Kidney capillary endothelial cell (primary cell): ENCODE results near the gene UBASH3B.
A peak's percentile ranks its signal among the peaks of the same experiment; 100 is the strongest.
"Not testable (repeated sequence)": the region's sequence is repeated elsewhere in the genome, so short reads cannot be mapped to it uniquely, and the experiment has no call there.

Experiments used
- DNase-seq: peaks from one replicate; pipeline ENCODE4 v3.0.0-alpha.2; 2018; ENCODE audit warnings: low spot score

Gene UBASH3B

GRCh38 chr11:122813894-122814270, 158.4 kb downstream of the UBASH3B start:
- DNase-seq: no peak

GRCh38 chr11:122814401-122814800, 158.9 kb downstream of the UBASH3B start:
- no peak for DNase-seq

- DNase-seq: no peak
Measured at GRCh38 chr11:122815900-122816299, 160.4 kb downstream of the UBASH3B start.

GRCh38 chr11:122816761-122817520, 161.4 kb downstream of the UBASH3B start:
- peak; percentile 28 for DNase-seq

GRCh38 chr11:122820158-122820557, 164.6 kb downstream of the UBASH3B start:
- DNase-seq: no peak

GRCh38 chr11:122821169-122821568, 165.6 kb downstream of the UBASH3B start:
- no peak for DNase-seq

- no peak for DNase-seq
Measured at GRCh38 chr11:122822241-122822640, 166.7 kb downstream of the UBASH3B start.

GRCh38 chr11:122823564-122823963, 168.0 kb downstream of the UBASH3B start:
- DNase-seq: no peak

GRCh38 chr11:122829371-122829770, 173.8 kb downstream of the UBASH3B start:
- not testable (repeated sequence) for DNase-seq

GRCh38 chr11:122832297-122832696, 176.8 kb downstream of the UBASH3B start:
- not testable (repeated sequence) for DNase-seq

- no peak for DNase-seq
Measured at GRCh38 chr11:122832721-122833470, 177.4 kb downstream of the UBASH3B start.

- no peak for DNase-seq
Measured at GRCh38 chr11:122833846-122834464, 178.4 kb downstream of the UBASH3B start.

- DNase-seq: no peak
Measured at GRCh38 chr11:122836916-122837315, 181.4 kb downstream of the UBASH3B start.

- DNase-seq: no peak
Measured at GRCh38 chr11:122837528-122838346, 182.2 kb downstream of the UBASH3B start.

GRCh38 chr11:122843281-122844141, 188.0 kb downstream of the UBASH3B start:
- DNase-seq: no peak

- no peak for DNase-seq
Measured at GRCh38 chr11:122847466-122847865, 191.9 kb downstream of the UBASH3B start.

GRCh38 chr11:122848186-122848585, 192.7 kb downstream of the UBASH3B start:
- DNase-seq: no peak

- DNase-seq: no peak
Measured at GRCh38 chr11:122850076-122850631, 194.6 kb downstream of the UBASH3B start.

- no peak for DNase-seq
Measured at GRCh38 chr11:122851366-122851966, 195.9 kb downstream of the UBASH3B start.

- DNase-seq: no peak
Measured at GRCh38 chr11:122852074-122852795, 196.7 kb downstream of the UBASH3B start.
